ENCODE measurements around the gene ARHGEF11. TPM values are rescaled to one million over a fixed set of nuclear protein-coding genes. Genes with fewer than 3 reads are reported as not detected.

ARHGEF11 gene
- total and polyA plus RNA-seq, 7 experiments from 2014 or later: 25.8 to 54.9 (median 32.1) TPM

- H3K36me3 Mint-ChIP-seq: no peaks in the 10 kb centered on the region
- Histone ChIP-seq H3K27ac (ENCODE audit: low read depth, low read length) (no peak overlapping the region), H3K36me3 (ENCODE audit: control insufficient read depth in 2 of 3, insufficient read depth in 3 of 3, low read length in 3 of 3) (no peaks in the 10 kb centered on the region), H3K4me1 (ENCODE audit: control insufficient read depth in 2 of 2, insufficient read depth in 2 of 2, low read length in 2 of 2) (no peaks in the 10 kb centered on the region), H3K27me3 (ENCODE audit: control insufficient read depth in 2 of 2, insufficient read depth in 2 of 2, low read length in 2 of 2) (no peaks in the 10 kb centered on the region), H3K4me3 (ENCODE audit: low read length) (no peak overlapping the region), H3K9me3 (ENCODE audit: control insufficient read depth in 2 of 3, low read length in 3 of 3) (no peaks in the 10 kb centered on the region)
- H3K4me3 Mint-ChIP-seq: no peak overlapping the region
- peak overlapping the region in 1 of 9 donors; percentile 76 for H3K27ac Mint-ChIP-seq
- peaks cover 4 to 24% (median 12%) of the 10 kb centered on the region in 5 donors for H3K27me3 Mint-ChIP-seq
- intact Hi-C loops (cut with micrococcal nuclease): no loop called here
- H3K4me1 Mint-ChIP-seq: peaks cover 5 to 16% (median 8%) of the 10 kb centered on the region in 7 donors
- no peak for ATAC-seq
- DNase-seq: no peak
- CTCF ChIA-PET: interaction anchor here (1.4 to 1.5 kb wide), 2 partner anchors 12 to 27 kb away, joined by 3 to 4 read pairs; no protein-coding TSS in a partner anchor
- POLR2A ChIA-PET: no interaction called here
- H3K9me3 Mint-ChIP-seq: no peaks in the 10 kb centered on the region
Measured at GRCh38 chr1:156901966-156902915, 143.3 kb downstream of the ARHGEF11 start.

- no peaks in the 10 kb centered on the region for H3K27me3 ChIP-seq (ENCODE audit: control insufficient read depth in 2 of 2, insufficient read depth in 2 of 2, low read length in 2 of 2)
- no peaks in the 10 kb centered on the region for H3K4me1 ChIP-seq (ENCODE audit: control insufficient read depth in 2 of 2, insufficient read depth in 2 of 2, low read length in 2 of 2)
- intact Hi-C loops (cut with micrococcal nuclease): no loop called here
- no peaks in the 10 kb centered on the region for H3K9me3 ChIP-seq (ENCODE audit: control insufficient read depth in 2 of 3, low read length in 3 of 3)
- Mint-ChIP-seq H3K4me3 (no peak overlapping the region), H3K4me1 (peaks cover 5 to 16% (median 8%) of the 10 kb centered on the region in 7 donors), H3K27ac (no peak overlapping the region), H3K27me3 (peaks cover 7 to 21% (median 10%) of the 10 kb centered on the region in 5 donors), H3K9me3 (no peaks in the 10 kb centered on the region), H3K36me3 (no peaks in the 10 kb centered on the region)
- POLR2A ChIA-PET: no interaction called here
- H3K27ac ChIP-seq (ENCODE audit: low read depth, low read length): no peak overlapping the region
- H3K4me3 ChIP-seq (ENCODE audit: low read length): no peak overlapping the region
- no peak for ATAC-seq
- CTCF ChIA-PET: no interaction called here
- DNase-seq: no peak
- H3K36me3 ChIP-seq (ENCODE audit: control insufficient read depth in 2 of 3, insufficient read depth in 3 of 3, low read length in 3 of 3): no peaks in the 10 kb centered on the region
Measured at GRCh38 chr1:156901590-156901900, 144.0 kb downstream of the ARHGEF11 start.

- Histone ChIP-seq H3K27me3 (ENCODE audit: control insufficient read depth in 2 of 2, insufficient read depth in 2 of 2, low read length in 2 of 2) (no peaks in the 10 kb centered on the region), H3K27ac (ENCODE audit: low read depth, low read length) (no peak overlapping the region), H3K36me3 (ENCODE audit: control insufficient read depth in 2 of 3, insufficient read depth in 3 of 3, low read length in 3 of 3) (no peaks in the 10 kb centered on the region), H3K4me3 (ENCODE audit: low read length) (no peak overlapping the region), H3K4me1 (ENCODE audit: control insufficient read depth in 2 of 2, insufficient read depth in 2 of 2, low read length in 2 of 2) (no peaks in the 10 kb centered on the region), H3K9me3 (ENCODE audit: control insufficient read depth in 2 of 3, low read length in 3 of 3) (no peaks in the 10 kb centered on the region)
- peaks cover 7 to 21% (median 10%) of the 10 kb centered on the region in 5 donors for H3K27me3 Mint-ChIP-seq
- no peaks in the 10 kb centered on the region for H3K36me3 Mint-ChIP-seq
- H3K4me3 Mint-ChIP-seq: no peak overlapping the region
- no peaks in the 10 kb centered on the region for H3K9me3 Mint-ChIP-seq
- peak overlapping the region in 1 of 9 donors; percentile 41 for H3K27ac Mint-ChIP-seq
- intact Hi-C loops (cut with micrococcal nuclease): no loop called here
- no peak for DNase-seq
- ATAC-seq: no peak
- CTCF ChIA-PET: no interaction called here
- POLR2A ChIA-PET: no interaction called here
- H3K4me1 Mint-ChIP-seq: peaks cover 5 to 16% (median 8%) of the 10 kb centered on the region in 7 donors
Measured at GRCh38 chr1:156900896-156901589, 144.5 kb downstream of the ARHGEF11 start.

GRCh38 chr1:156899956-156900718 is 145.4 kb downstream of the ARHGEF11 start:
- no peak for DNase-seq
- no peak for ATAC-seq
- peaks cover 7 to 16% (median 8%) of the 10 kb centered on the region in 7 donors for H3K4me1 Mint-ChIP-seq
- H3K27me3 ChIP-seq (ENCODE audit: control insufficient read depth in 2 of 2, insufficient read depth in 2 of 2, low read length in 2 of 2): no peaks in the 10 kb centered on the region
- H3K9me3 ChIP-seq (ENCODE audit: control insufficient read depth in 2 of 3, low read length in 3 of 3): no peaks in the 10 kb centered on the region
- ChIA-PET CTCF (interaction anchor here (0.7 to 1.0 kb wide), 2 partner anchors 9 to 10 kb away, joined by 3 read pairs; no protein-coding TSS in a partner anchor), POLR2A (no interaction called here)
- H3K36me3 ChIP-seq (ENCODE audit: control insufficient read depth in 2 of 3, insufficient read depth in 3 of 3, low read length in 3 of 3): no peaks in the 10 kb centered on the region
- H3K36me3 Mint-ChIP-seq: no peaks in the 10 kb centered on the region
- no peaks in the 10 kb centered on the region for H3K9me3 Mint-ChIP-seq
- intact Hi-C loops (cut with micrococcal nuclease): no loop called here
- H3K4me3 ChIP-seq (ENCODE audit: low read length): no peak overlapping the region
- no peak overlapping the region for H3K27ac Mint-ChIP-seq
- H3K4me1 ChIP-seq (ENCODE audit: control insufficient read depth in 2 of 2, insufficient read depth in 2 of 2, low read length in 2 of 2): no peaks in the 10 kb centered on the region
- H3K27ac ChIP-seq (ENCODE audit: low read depth, low read length): no peak overlapping the region
- peaks cover 11 to 27% (median 14%) of the 10 kb centered on the region in 5 donors for H3K27me3 Mint-ChIP-seq
- H3K4me3 Mint-ChIP-seq: no peak overlapping the region

- DNase-seq (no peak), ATAC-seq (no peak)
- no peak overlapping the region for H3K27ac Mint-ChIP-seq
- Histone ChIP-seq H3K27ac (ENCODE audit: low read depth, low read length) (no peak overlapping the region), H3K9me3 (ENCODE audit: control insufficient read depth in 2 of 3, low read length in 3 of 3) (no peaks in the 10 kb centered on the region), H3K27me3 (ENCODE audit: control insufficient read depth in 2 of 2, insufficient read depth in 2 of 2, low read length in 2 of 2) (peaks cover 0 to 2% of the 10 kb centered on the region in 2 donors), H3K4me3 (ENCODE audit: low read length) (no peak overlapping the region), H3K4me1 (ENCODE audit: control insufficient read depth in 2 of 2, insufficient read depth in 2 of 2, low read length in 2 of 2) (no peaks in the 10 kb centered on the region), H3K36me3 (ENCODE audit: control insufficient read depth in 2 of 3, insufficient read depth in 3 of 3, low read length in 3 of 3) (no peaks in the 10 kb centered on the region)
- H3K27me3 Mint-ChIP-seq: peaks cover 15 to 35% (median 18%) of the 10 kb centered on the region in 5 donors
- peaks cover 7 to 16% (median 9%) of the 10 kb centered on the region in 7 donors for H3K4me1 Mint-ChIP-seq
- no peaks in the 10 kb centered on the region for H3K9me3 Mint-ChIP-seq
- intact Hi-C loops (cut with micrococcal nuclease): no loop called here
- ChIA-PET CTCF (interaction anchor here (0.8 to 1.0 kb wide), 2 partner anchors 9 to 60 kb away, joined by 3 to 4 read pairs; no protein-coding TSS in a partner anchor), POLR2A (no interaction called here)
- H3K36me3 Mint-ChIP-seq: no peaks in the 10 kb centered on the region
- H3K4me3 Mint-ChIP-seq: no peak overlapping the region
Measured at GRCh38 chr1:156898971-156899664, 146.4 kb downstream of the ARHGEF11 start.

- Histone ChIP-seq H3K27me3 (ENCODE audit: control insufficient read depth in 2 of 2, insufficient read depth in 2 of 2, low read length in 2 of 2) (peaks cover 6 to 8% of the 10 kb centered on the region in 2 donors), H3K4me3 (ENCODE audit: low read length) (no peak overlapping the region), H3K36me3 (ENCODE audit: control insufficient read depth in 2 of 3, insufficient read depth in 3 of 3, low read length in 3 of 3) (no peaks in the 10 kb centered on the region), H3K4me1 (ENCODE audit: control insufficient read depth in 2 of 2, insufficient read depth in 2 of 2, low read length in 2 of 2) (peaks cover 0 to 6% of the 10 kb centered on the region in 2 donors), H3K9me3 (ENCODE audit: control insufficient read depth in 2 of 3, low read length in 3 of 3) (no peaks in the 10 kb centered on the region), H3K27ac (ENCODE audit: low read depth, low read length) (no peak overlapping the region)
- ChIA-PET CTCF (interaction anchor here (0.6 to 1.0 kb wide), 2 partner anchors 8 to 97 kb away, joined by 3 read pairs; no protein-coding TSS in a partner anchor), POLR2A (no interaction called here)
- Mint-ChIP-seq H3K4me3 (peak overlapping the region in 2 of 10 donors; percentile 4 to 31), H3K36me3 (no peaks in the 10 kb centered on the region), H3K27me3 (peaks cover 16 to 41% (median 21%) of the 10 kb centered on the region in 5 donors), H3K9me3 (no peaks in the 10 kb centered on the region), H3K4me1 (peaks cover 7 to 18% (median 12%) of the 10 kb centered on the region in 7 donors), H3K27ac (peak overlapping the region in 2 of 9 donors; percentile 62 to 75)
- intact Hi-C loops (cut with micrococcal nuclease): no loop called here
- ATAC-seq (peak; percentile 41), DNase-seq (no peak)
Measured at GRCh38 chr1:156898161-156898566, 147.4 kb downstream of the ARHGEF11 start.
